Endodermal cell (in vitro differentiated cells): ENCODE results near the gene SPDEF. TPM values are rescaled to one million over a fixed set of nuclear protein-coding genes. Genes with fewer than 3 reads are reported as not detected.

ENCODE experiments used
- DNase-seq: peaks from one replicate; pipeline ENCODE4 v3.0.0-alpha.2; 2017
- H3K27ac ChIP-seq: 2 replicates; pipeline ENCODE4 v1.5.1; 2013; ENCODE audit warnings: mild to moderate bottlenecking, low read depth, low read length, moderate library complexity
- H3K27me3 ChIP-seq: 2 replicates; pipeline ENCODE4 v1.6.1; 2013; ENCODE audit warnings: mild to moderate bottlenecking, low read length, moderate library complexity; ENCODE audit not compliant: insufficient read depth, control insufficient read depth, poor library complexity, severe bottlenecking
- H3K36me3 ChIP-seq: 2 replicates; pipeline ENCODE4 v1.7.0; 2013; ENCODE audit warnings: mild to moderate bottlenecking, low read length, moderate library complexity; ENCODE audit not compliant: control insufficient read depth, insufficient read depth
- H3K4me1 ChIP-seq: one replicate; pipeline ENCODE4 v1.7.0; 2013; ENCODE audit warnings: low read length; ENCODE audit not compliant: control insufficient read depth, insufficient read depth
- H3K4me3 ChIP-seq: 2 replicates; pipeline ENCODE4 v1.5.1; 2013; ENCODE audit warnings: mild to moderate bottlenecking, low read length, moderate library complexity
- H3K9ac ChIP-seq: 2 replicates; pipeline ENCODE4 v1.6.1; 2013; ENCODE audit warnings: mild to moderate bottlenecking, low read length, moderate library complexity; ENCODE audit not compliant: poor library complexity, severe bottlenecking; ENCODE audit errors: extremely low read depth
- H3K9me3 ChIP-seq: 2 replicates; pipeline ENCODE4 v1.6.1; 2013; ENCODE audit warnings: mild to moderate bottlenecking, low read length, moderate library complexity; ENCODE audit not compliant: control insufficient read depth
- H3K27ac Mint-ChIP-seq: 2 replicates; pipeline ENCODE4 v1.8.0; 2020; ENCODE audit warnings: mixed read lengths
- H3K27me3 Mint-ChIP-seq: 2 replicates; pipeline ENCODE4 v1.8.0; 2021; ENCODE audit warnings: mild to moderate bottlenecking, mixed read lengths; ENCODE audit not compliant: insufficient read depth
- H3K36me3 Mint-ChIP-seq: 2 replicates; pipeline ENCODE4 v1.8.0; 2020; ENCODE audit warnings: low read depth, mixed read lengths
- H3K4me1 Mint-ChIP-seq: 2 replicates; pipeline ENCODE4 v1.8.0; 2020; ENCODE audit warnings: mixed read lengths
- H3K4me3 Mint-ChIP-seq: 2 replicates; pipeline ENCODE4 v1.8.0; 2020; ENCODE audit warnings: mild to moderate bottlenecking, moderate library complexity, mixed read lengths
- H3K9me3 Mint-ChIP-seq: 2 replicates; pipeline ENCODE4 v1.8.0; 2020; ENCODE audit warnings: mild to moderate bottlenecking, mixed read lengths
- WGBS, 2 experiments: methylation state at CpG; one replicate each; pipeline versions ENCODE4 v1.1.5 to v1.1.7; 2013; ENCODE audit warnings: missing lambda C conversion rate in 2 of 2, mixed read lengths in 1 of 2; ENCODE audit not compliant: insufficient coverage in 1 of 2, insufficient read length in 1 of 2; 5-methylcytosine and 5-hydroxymethylcytosine counted together
- total RNA-seq, 2 donors: library from RNA; stranded (reverse); fragmentation: NEBNext Ultra II Directional in 1 of 2; extraction: Animal tissue kit (Norgen Biotek cat#: 25700) in 1 of 2; gene quantifications; 2 replicates in 1 of 2; 3 replicates in 1 of 2; pipeline ENCODE4 v1.2.1, GENCODE V29; 2021
- TF ChIP-seq, protein P1 (sequence below): fragments of 200-600 bp; sonication (generic); conservative IDR thresholded peaks from 2 replicates; pipeline ENCODE4 v1.5.0; 2021; ENCODE audit warnings: antibody characterized with exemption, mild to moderate bottlenecking

The SPDEF gene
- total RNA-seq, 2 donors from 2014 or later: 1.1 to 2.6 TPM

DNA sequence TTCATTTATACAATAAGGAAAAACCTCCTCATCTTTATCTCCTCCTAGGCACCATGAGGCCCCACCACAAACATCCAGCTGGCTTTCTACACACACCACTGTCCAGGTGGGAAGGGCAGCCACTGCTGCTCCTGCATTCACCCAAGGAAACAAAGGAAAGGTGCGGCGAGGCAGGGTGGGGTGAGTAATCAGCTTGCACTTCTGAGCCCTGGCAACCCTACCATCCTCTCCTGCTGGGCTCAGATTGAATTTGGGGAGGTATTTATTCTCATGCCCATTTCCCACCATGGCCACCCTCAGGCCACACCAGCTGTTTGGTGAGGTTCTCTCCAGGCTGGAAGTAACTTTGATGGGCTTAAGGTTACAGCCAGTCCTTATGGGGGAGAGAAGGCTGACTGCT, 31.2 kb upstream of the SPDEF start:
- no peaks in the 10 kb centered on the region for H3K9me3 Mint-ChIP-seq
- no peak overlapping the region for H3K4me3 Mint-ChIP-seq
- no peak overlapping the region for H3K4me3 ChIP-seq

DNA sequence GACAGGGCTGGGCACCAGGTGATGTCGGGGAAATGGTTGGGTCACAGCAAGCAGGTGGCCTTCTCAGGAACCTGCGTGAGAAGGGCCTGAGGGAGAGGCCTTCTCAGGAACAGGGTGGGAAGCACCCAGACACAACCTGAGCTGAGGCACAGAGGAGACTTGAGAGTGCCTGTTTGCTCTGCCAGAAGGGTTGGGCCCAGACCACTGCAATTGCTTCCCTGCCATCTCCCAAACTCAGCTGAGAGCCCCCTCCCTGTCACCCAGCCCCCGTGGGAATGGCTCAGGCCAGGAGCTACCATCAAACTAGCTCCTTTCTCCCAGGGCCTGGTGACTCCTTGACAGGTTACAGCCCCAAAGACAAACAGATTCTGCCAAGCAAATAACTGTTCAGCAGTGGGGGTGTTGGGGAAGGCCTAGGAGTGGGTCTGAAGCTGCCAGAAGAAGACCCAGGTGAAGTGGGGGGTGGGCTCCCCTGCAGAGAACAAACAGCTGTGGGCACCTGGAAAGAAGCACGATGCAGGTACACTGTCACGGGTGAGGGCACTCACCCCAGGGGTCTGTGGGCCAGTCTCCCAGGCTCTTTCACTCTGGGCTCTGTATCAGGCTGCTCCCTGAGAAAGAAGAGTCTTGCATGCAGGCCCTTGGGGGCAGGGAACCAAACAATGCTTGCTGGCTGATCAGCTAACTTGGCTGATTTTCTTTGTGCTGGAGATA, 30.4 kb upstream of the SPDEF start:
- Histone ChIP-seq H3K9me3 (no peaks in the 10 kb centered on the region), H3K36me3 (peaks cover 4% of the 10 kb centered on the region), H3K4me1 (peaks cover 15% of the 10 kb centered on the region), H3K4me3 (no peak overlapping the region), H3K27ac (no peak overlapping the region), H3K9ac (no peak overlapping the region), H3K27me3 (no peaks in the 10 kb centered on the region)
- H3K9me3 Mint-ChIP-seq: no peaks in the 10 kb centered on the region
- peak overlapping the region; percentile 80 for H3K27ac Mint-ChIP-seq
- DNase-seq: peak; percentile 43
- 86 to 100% methylated on average over 2 to 5 of the region's 5 CpGs for WGBS, 2 experiments
- H3K27me3 Mint-ChIP-seq: no peaks in the 10 kb centered on the region
- peaks cover 39% of the 10 kb centered on the region for H3K4me1 Mint-ChIP-seq
- peaks cover 6% of the 10 kb centered on the region for H3K36me3 Mint-ChIP-seq
- TF ChIP-seq, protein P1, sequence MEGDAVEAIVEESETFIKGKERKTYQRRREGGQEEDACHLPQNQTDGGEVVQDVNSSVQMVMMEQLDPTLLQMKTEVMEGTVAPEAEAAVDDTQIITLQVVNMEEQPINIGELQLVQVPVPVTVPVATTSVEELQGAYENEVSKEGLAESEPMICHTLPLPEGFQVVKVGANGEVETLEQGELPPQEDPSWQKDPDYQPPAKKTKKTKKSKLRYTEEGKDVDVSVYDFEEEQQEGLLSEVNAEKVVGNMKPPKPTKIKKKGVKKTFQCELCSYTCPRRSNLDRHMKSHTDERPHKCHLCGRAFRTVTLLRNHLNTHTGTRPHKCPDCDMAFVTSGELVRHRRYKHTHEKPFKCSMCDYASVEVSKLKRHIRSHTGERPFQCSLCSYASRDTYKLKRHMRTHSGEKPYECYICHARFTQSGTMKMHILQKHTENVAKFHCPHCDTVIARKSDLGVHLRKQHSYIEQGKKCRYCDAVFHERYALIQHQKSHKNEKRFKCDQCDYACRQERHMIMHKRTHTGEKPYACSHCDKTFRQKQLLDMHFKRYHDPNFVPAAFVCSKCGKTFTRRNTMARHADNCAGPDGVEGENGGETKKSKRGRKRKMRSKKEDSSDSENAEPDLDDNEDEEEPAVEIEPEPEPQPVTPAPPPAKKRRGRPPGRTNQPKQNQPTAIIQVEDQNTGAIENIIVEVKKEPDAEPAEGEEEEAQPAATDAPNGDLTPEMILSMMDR: no peak
- H3K4me3 Mint-ChIP-seq: no peak overlapping the region

More for the DNA sequence above, 31.2 kb upstream of the SPDEF start:
- Mint-ChIP-seq H3K27ac (peak overlapping the region; percentile 50), H3K4me1 (peaks cover 39% of the 10 kb centered on the region), H3K36me3 (peaks cover 6% of the 10 kb centered on the region), H3K27me3 (no peaks in the 10 kb centered on the region)
- no peaks in the 10 kb centered on the region for H3K9me3 ChIP-seq
- TF ChIP-seq, protein P1: no peak
- WGBS, 2 experiments: 93 to 100% methylated on average over 2 of the region's 2 CpGs
- no peak overlapping the region for H3K27ac ChIP-seq
- peaks cover 4% of the 10 kb centered on the region for H3K36me3 ChIP-seq
- no peak overlapping the region for H3K9ac ChIP-seq
- DNase-seq: peak; percentile 40
- peaks cover 15% of the 10 kb centered on the region for H3K4me1 ChIP-seq
- H3K27me3 ChIP-seq: no peaks in the 10 kb centered on the region

DNA sequence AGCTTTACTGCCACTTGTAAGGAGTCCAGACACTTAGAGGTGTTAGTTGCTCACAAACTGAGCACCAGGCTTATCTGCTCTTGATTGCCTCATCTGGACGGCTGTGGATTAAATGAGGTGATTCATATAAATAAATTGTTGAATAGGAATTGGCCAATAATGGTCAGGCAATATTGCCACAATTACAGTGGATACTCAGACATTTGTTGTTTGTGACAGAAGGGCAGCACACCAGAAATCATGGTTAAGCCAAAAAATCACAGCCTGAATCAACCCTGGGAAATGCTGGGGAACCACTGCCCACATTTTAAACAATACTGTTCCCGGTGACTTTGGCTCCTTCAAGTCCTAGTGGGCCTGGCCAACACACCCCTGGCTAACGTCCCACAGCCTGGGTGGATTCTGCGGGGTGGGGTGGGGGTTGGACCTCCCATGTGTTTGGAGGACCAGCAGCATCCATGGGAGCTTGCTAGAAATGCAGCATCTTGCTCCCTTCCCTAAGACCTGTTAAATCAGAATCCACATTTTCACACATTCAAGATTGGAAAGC, 29.5 kb upstream of the SPDEF start:
- WGBS, 2 experiments: 93 to 100% methylated on average over 3 to 4 of the region's 4 CpGs
- Histone ChIP-seq H3K4me3 (no peak overlapping the region), H3K9me3 (no peaks in the 10 kb centered on the region), H3K9ac (no peak overlapping the region), H3K27me3 (no peaks in the 10 kb centered on the region), H3K36me3 (peaks cover 4% of the 10 kb centered on the region), H3K4me1 (peaks cover 15% of the 10 kb centered on the region), H3K27ac (no peak overlapping the region)
- peaks cover 35% of the 10 kb centered on the region for H3K4me1 Mint-ChIP-seq
- peak; percentile 26 for DNase-seq
- no peak overlapping the region for H3K4me3 Mint-ChIP-seq
- TF ChIP-seq, protein P1: no peak
- H3K27me3 Mint-ChIP-seq: no peaks in the 10 kb centered on the region
- no peaks in the 10 kb centered on the region for H3K9me3 Mint-ChIP-seq
- H3K36me3 Mint-ChIP-seq: peaks cover 6% of the 10 kb centered on the region
- no peak overlapping the region for H3K27ac Mint-ChIP-seq
